HepG2 (cell line): ENCODE results near the gene VWA7. TPM values are rescaled to one million over a fixed set of nuclear protein-coding genes. Genes with fewer than 3 reads are reported as not detected.

Experiments
- ATRX ChIP-seq: sonication (generic); formaldehyde crosslinking; IDR thresholded peaks from 2 replicates; pipeline ENCODE4 v1.4.0; 2020; ENCODE audit warnings: missing genetic modification reagents, borderline replicate concordance
- BRD4 ChIP-seq: sonication (generic); formaldehyde crosslinking; IDR thresholded peaks from 2 replicates; pipeline ENCODE4 v1.4.0; 2020; ENCODE audit warnings: missing genetic modification reagents
- ETV6 ChIP-seq: sonication (generic); formaldehyde crosslinking; conservative IDR thresholded peaks from 2 replicates; pipeline ENCODE4 v1.4.0; 2020; ENCODE audit warnings: missing genetic modification reagents
- MEIS2 ChIP-seq: sonication (generic); formaldehyde crosslinking; IDR thresholded peaks from 2 replicates; pipeline ENCODE4 v1.9.0; 2021; ENCODE audit warnings: mild to moderate bottlenecking, missing genetic modification reagents
- NBN ChIP-seq: fragments of 450-650 bp; conservative IDR thresholded peaks from 2 replicates; pipeline ENCODE4 v1.6.1; 2017
- NFKBIZ ChIP-seq: IDR thresholded peaks from 2 replicates; pipeline ENCODE4 v1.6.1; 2018; ENCODE audit warnings: missing genetic modification reagents, missing compliant biosample characterization
- SP2 ChIP-seq: sonication (generic); formaldehyde crosslinking; IDR thresholded peaks from 2 replicates; pipeline ENCODE4 v1.5.1; 2020; ENCODE audit warnings: mild to moderate bottlenecking, missing genetic modification reagents
- TARDBP ChIP-seq: sonication (generic); formaldehyde crosslinking; IDR thresholded peaks from 2 replicates; pipeline ENCODE4 v1.8.0; 2022; ENCODE audit warnings: mild to moderate bottlenecking, missing genetic modification reagents
- YY1 ChIP-seq: IDR thresholded peaks from 2 replicates; pipeline ENCODE4 v1.6.1; 2011; ENCODE audit warnings: low read length, low read depth, moderate library complexity, mild to moderate bottlenecking; ENCODE audit not compliant: insufficient read depth, insufficient replicate concordance
- ZFP41 ChIP-seq: sonication (generic); formaldehyde crosslinking; IDR thresholded peaks from 2 replicates; pipeline ENCODE4 v1.4.0; 2020; ENCODE audit warnings: mild to moderate bottlenecking, missing genetic modification reagents, borderline replicate concordance
- ZNF383 ChIP-seq: sonication (generic); formaldehyde crosslinking; IDR thresholded peaks from 2 replicates; pipeline ENCODE4 v1.4.0; 2020; ENCODE audit warnings: missing genetic modification reagents, mild to moderate bottlenecking, borderline replicate concordance
- ZSCAN29 ChIP-seq: sonication (generic); formaldehyde crosslinking; conservative IDR thresholded peaks from 2 replicates; pipeline ENCODE4 v1.4.0; 2020; ENCODE audit warnings: mild to moderate bottlenecking, missing genetic modification reagents
- polyA plus RNA-seq, 8 experiments: library from polyadenylated mRNA; depleted of rRNA in 3 of 8; stranded (reverse) in 7 of 8; unstranded in 1 of 8; fragments of >200 nt; fragmentation: Illumina TruSeq in 4 of 8; extraction: Trizol in 4 of 8; gene quantifications; 2 replicates each; pipeline versions ENCODE4 v1.2.1 to v1.2.3, GENCODE V29; 2011 to 2016; ENCODE audit warnings: low read depth in 4 of 8, missing spikeins in 1 of 8, mixed read lengths in 1 of 8; ENCODE audit not compliant: insufficient read depth in 1 of 8
- total RNA-seq, 5 experiments: library from RNA; depleted of rRNA; stranded (reverse); fragments of >200 nt; fragmentation: Illumina TruSeq; extraction: Trizol; gene quantifications; 2 replicates each; pipeline ENCODE4 v1.2.3, GENCODE V29; 2016; ENCODE audit warnings: low read depth in 1 of 5
- TF ChIP-seq, protein P1 (sequence below): IDR thresholded peaks from 2 replicates; pipeline ENCODE4 v1.6.1; 2012; ENCODE audit warnings: low read depth, low read length, improper control_type of control experiment
- TF ChIP-seq, protein P2 (sequence below): sonication (generic); formaldehyde crosslinking; conservative IDR thresholded peaks from 2 replicates; pipeline ENCODE4 v1.5.0; 2020; ENCODE audit warnings: missing genetic modification reagents
- TF ChIP-seq, protein P3 (sequence below): sonication (generic); formaldehyde crosslinking; IDR thresholded peaks from 2 replicates; pipeline ENCODE4 v1.5.1; 2020; ENCODE audit warnings: mild to moderate bottlenecking, missing genetic modification reagents
- TF ChIP-seq, protein P4 (sequence below): sonication (generic); formaldehyde crosslinking; IDR thresholded peaks from 2 replicates; pipeline ENCODE4 v1.4.0; 2020; ENCODE audit warnings: mild to moderate bottlenecking, low read depth, missing genetic modification reagents
- TF ChIP-seq, protein P5 (sequence below): sonication (generic); formaldehyde crosslinking; IDR thresholded peaks from 2 replicates; pipeline ENCODE4 v1.8.1; 2023; ENCODE audit warnings: mild to moderate bottlenecking, inconsistent platforms, moderate library complexity, missing genetic modification reagents, borderline replicate concordance
- TF ChIP-seq, protein P6 (sequence below): sonication (generic); formaldehyde crosslinking; IDR thresholded peaks from 2 replicates; pipeline ENCODE4 v1.8.0; 2022; ENCODE audit warnings: missing genetic modification reagents, mild to moderate bottlenecking, inconsistent platforms, borderline replicate concordance

The VWA7 gene
- total and polyA plus RNA-seq, 2 of the 13 experiments (the other 11 are each of a cell fraction or from before 2014, with no cell fraction given) = 0.86 to 3.3 TPM

DNA sequence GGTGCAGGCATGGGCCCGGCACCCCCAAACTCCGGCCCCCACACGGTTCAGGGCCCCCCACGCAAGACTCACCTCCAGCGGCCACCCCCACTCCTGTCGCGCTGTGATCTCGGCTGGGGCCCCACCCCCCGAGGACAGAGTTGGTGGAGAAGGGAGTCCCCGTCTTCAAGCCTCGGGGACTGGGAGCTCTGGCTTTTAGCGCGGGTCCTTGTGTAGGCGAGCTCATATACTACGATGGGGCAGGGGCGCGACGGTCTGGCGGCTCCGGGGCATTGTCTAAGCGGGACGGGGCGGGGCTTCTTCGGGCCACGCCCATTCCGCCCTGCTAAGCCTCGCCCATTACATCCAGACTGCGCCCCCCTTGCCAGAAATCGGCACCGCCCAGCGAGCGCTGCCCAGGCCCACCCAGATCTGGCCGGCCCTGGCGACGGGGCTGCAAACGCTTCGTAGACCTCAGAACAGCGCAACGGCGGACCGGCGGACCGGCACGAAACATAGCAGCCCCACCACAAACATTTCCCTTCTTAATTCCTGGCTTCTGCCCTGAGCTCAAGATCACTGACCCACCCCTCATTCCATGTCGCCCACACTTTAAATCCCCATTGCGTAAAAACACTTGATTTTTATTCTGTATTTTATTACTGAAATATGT, 47.0 kb downstream of the VWA7 start (continued):
- TF ChIP-seq YY1 = no peak
- TF ChIP-seq TARDBP (CRISPR knock-in tag) = peak; percentile 50
- TF ChIP-seq, protein P1, sequence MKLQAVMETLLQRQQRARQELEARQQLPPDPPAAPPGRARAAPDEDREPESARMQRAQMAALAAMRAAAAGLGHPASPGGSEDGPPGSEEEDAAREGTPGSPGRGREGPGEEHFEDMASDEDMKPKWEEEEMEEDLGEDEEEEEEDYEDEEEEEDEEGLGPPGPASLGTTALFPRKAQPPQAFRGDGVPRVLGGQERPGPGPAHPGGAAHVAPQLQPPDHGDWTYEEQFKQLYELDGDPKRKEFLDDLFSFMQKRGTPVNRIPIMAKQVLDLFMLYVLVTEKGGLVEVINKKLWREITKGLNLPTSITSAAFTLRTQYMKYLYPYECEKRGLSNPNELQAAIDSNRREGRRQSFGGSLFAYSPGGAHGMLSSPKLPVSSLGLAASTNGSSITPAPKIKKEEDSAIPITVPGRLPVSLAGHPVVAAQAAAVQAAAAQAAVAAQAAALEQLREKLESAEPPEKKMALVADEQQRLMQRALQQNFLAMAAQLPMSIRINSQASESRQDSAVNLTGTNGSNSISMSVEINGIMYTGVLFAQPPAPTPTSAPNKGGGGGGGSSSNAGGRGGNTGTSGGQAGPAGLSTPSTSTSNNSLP = no peak
- TF ChIP-seq SP2 (CRISPR knock-in tag) = no peak; the same call in 1 of the 2 replicates
- TF ChIP-seq, protein P2, sequence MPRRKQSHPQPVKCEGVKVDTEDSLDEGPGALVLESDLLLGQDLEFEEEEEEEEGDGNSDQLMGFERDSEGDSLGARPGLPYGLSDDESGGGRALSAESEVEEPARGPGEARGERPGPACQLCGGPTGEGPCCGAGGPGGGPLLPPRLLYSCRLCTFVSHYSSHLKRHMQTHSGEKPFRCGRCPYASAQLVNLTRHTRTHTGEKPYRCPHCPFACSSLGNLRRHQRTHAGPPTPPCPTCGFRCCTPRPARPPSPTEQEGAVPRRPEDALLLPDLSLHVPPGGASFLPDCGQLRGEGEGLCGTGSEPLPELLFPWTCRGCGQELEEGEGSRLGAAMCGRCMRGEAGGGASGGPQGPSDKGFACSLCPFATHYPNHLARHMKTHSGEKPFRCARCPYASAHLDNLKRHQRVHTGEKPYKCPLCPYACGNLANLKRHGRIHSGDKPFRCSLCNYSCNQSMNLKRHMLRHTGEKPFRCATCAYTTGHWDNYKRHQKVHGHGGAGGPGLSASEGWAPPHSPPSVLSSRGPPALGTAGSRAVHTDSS (CRISPR knock-in tag) = no peak
- peak; percentile 86 for TF ChIP-seq ZSCAN29 (CRISPR knock-in tag)
- TF ChIP-seq, protein P3, sequence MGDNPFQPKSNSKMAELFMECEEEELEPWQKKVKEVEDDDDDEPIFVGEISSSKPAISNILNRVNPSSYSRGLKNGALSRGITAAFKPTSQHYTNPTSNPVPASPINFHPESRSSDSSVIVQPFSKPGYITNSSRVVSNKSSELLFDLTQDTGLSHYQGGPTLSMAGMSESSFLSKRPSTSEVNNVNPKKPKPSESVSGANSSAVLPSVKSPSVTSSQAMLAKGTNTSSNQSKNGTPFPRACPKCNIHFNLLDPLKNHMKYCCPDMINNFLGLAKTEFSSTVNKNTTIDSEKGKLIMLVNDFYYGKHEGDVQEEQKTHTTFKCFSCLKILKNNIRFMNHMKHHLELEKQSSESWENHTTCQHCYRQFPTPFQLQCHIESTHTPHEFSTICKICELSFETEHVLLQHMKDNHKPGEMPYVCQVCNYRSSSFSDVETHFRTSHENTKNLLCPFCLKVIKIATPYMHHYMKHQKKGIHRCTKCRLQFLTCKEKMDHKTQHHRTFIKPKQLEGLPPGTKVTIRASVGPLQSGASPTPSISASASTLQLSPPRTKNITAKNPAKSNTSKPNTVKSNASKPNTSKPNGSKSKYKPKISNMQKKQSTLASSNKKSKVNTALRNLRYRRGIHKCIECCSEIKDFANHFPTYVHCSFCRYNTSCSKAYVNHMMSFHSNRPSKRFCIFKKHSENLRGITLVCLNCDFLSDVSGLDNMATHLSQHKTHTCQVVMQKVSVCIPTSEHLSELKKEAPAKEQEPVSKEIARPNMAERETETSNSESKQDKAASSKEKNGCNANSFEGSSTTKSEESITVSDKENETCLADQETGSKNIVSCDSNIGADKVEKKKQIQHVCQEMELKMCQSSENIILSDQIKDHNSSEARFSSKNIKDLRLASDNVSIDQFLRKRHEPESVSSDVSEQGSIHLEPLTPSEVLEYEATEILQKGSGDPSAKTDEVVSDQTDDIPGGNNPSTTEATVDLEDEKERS (CRISPR knock-in tag) = peak; percentile 31
- TF ChIP-seq NFKBIZ (CRISPR knock-in tag) = peak; percentile 55; the same call in 1 of the 2 replicates
- no peak for TF ChIP-seq ATRX (CRISPR knock-in tag)
- TF ChIP-seq, protein P4, sequence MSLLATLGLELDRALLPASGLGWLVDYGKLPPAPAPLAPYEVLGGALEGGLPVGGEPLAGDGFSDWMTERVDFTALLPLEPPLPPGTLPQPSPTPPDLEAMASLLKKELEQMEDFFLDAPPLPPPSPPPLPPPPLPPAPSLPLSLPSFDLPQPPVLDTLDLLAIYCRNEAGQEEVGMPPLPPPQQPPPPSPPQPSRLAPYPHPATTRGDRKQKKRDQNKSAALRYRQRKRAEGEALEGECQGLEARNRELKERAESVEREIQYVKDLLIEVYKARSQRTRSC (CRISPR knock-in tag) = no peak
- no peak for TF ChIP-seq ZFP41 (CRISPR knock-in tag)
- TF ChIP-seq, protein P5, sequence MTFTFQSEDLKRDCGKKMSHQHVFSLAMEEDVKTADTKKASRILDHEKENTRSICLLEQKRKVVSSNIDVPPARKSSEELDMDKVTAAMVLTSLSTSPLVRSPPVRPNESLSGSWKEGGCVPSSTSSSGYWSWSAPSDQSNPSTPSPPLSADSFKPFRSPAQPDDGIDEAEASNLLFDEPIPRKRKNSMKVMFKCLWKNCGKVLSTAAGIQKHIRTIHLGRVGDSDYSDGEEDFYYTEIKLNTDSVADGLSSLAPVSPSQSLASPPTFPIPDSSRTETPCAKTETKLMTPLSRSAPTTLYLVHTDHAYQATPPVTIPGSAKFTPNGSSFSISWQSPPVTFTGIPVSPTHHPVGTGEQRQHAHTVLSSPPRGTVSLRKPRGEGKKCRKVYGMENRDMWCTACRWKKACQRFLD (CRISPR knock-in tag) = 0 out of 2 replicates have a peak, but pooled peaks have one; percentile 64
- TF ChIP-seq ZNF383 (CRISPR knock-in tag) = no peak
- no peak; the same call in 1 of the 2 replicates for TF ChIP-seq ETV6 (CRISPR knock-in tag)
- TF ChIP-seq, protein P6, sequence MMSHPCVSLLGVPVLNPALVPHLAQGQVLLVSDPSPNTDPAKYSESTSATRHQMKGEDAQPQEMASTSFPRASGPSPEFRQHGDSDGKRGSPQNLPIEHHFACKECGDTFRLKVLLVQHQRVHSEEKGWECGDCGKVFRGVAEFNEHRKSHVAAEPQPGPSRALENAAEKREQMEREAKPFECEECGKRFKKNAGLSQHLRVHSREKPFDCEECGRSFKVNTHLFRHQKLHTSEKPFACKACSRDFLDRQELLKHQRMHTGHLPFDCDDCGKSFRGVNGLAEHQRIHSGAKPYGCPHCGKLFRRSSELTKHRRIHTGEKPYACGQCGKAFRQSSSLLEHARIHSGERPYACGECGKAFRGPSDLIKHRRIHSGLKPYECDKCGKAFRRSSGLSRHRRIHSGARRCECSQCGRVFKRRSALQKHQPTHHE = no peak
- TF ChIP-seq MEIS2 (CRISPR knock-in tag) = 0 out of 2 replicates have a peak, but pooled peaks have one; percentile 43
- TF ChIP-seq NBN = no peak
- TF ChIP-seq BRD4 (CRISPR knock-in tag) = no peak; the same call in 1 of the 2 replicates
